ENCODE measurements around the gene SGCE. TPM values are rescaled to one million over a fixed set of nuclear protein-coding genes. Genes with fewer than 3 reads are reported as not detected.

SGCE gene
- total and polyA plus RNA-seq, 12 donors, result 32.2 to 230 (median 142) TPM

DNA sequence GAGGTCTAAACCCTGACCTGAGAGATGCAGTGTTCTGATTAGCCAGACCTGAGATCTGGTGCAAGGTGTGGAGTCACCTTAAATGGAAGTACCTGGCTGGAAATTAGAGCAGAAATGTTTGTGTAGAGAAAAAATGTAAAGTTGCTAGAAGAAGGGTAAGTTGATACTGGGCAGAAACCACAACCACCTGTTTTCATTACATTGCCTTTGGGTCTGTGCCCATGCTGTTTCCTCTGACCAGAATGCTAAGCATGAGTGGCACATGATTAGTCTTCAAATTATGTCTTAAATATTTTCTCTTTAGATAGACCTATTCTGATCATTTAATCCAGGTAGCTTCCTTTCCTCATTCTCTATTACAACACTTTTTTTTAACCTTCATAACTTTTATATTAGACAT, 77.3 kb downstream of the SGCE start:
- H3K27me3 ChIP-seq, result no peaks in the 10 kb centered on the region
- H3K36me3 ChIP-seq (replicated peaks in 1 of 2), result no peaks in the 10 kb centered on the region
- intact Hi-C loops (cut with DNase I), result no loop called here

DNA sequence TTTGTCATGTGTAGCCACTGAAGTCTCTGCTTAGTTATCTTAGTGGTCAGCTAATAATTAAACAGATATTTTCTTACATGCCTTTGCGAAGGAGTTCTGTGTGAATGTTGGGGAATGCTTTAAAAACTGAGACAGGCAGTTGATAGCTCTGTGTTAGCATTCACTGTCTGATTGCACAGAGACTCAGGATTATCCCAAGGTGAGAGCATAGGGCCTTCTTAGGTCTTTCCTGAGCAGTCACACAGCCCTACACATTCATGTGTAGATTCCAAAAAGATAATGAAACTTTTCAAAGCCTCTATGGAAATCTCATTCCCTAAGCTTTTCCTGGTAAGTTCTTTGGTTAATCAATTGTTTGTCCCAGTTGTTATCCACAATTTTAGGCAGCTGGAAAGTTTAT, 78.6 kb downstream of the SGCE start:
- intact Hi-C loops (cut with DNase I), result no loop called here
- no peak for DNase-seq
- peaks cover 0 to 12% (median 0%) of the 10 kb centered on the region in 3 donors for H3K9me3 ChIP-seq (replicated peaks in 1 of 3)
- H3K4me1 ChIP-seq (replicated peaks in 1 of 2), result no peaks in the 10 kb centered on the region
- no peaks in the 10 kb centered on the region for H3K27me3 ChIP-seq
- no peak overlapping the region for H3K4me3 ChIP-seq
- H3K36me3 ChIP-seq (replicated peaks in 1 of 2), result no peaks in the 10 kb centered on the region
- TF ChIP-seq, protein P1, sequence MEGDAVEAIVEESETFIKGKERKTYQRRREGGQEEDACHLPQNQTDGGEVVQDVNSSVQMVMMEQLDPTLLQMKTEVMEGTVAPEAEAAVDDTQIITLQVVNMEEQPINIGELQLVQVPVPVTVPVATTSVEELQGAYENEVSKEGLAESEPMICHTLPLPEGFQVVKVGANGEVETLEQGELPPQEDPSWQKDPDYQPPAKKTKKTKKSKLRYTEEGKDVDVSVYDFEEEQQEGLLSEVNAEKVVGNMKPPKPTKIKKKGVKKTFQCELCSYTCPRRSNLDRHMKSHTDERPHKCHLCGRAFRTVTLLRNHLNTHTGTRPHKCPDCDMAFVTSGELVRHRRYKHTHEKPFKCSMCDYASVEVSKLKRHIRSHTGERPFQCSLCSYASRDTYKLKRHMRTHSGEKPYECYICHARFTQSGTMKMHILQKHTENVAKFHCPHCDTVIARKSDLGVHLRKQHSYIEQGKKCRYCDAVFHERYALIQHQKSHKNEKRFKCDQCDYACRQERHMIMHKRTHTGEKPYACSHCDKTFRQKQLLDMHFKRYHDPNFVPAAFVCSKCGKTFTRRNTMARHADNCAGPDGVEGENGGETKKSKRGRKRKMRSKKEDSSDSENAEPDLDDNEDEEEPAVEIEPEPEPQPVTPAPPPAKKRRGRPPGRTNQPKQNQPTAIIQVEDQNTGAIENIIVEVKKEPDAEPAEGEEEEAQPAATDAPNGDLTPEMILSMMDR (IDR thresholded peaks at IDR 0.05), result no peak
- TF ChIP-seq POLR2A (IDR thresholded peaks at IDR 0.05), result no peak
- 94 to 100% (median 97%) methylated on average over 1 of the region's 1 CpG for WGBS, 4 donors
- H3K27ac ChIP-seq, result no peak overlapping the region

More for the DNA sequence above, 77.3 kb downstream of the SGCE start:
- Histone ChIP-seq H3K4me3 (no peak overlapping the region), H3K4me1 (replicated peaks in 1 of 2) (no peaks in the 10 kb centered on the region), H3K9me3 (replicated peaks in 1 of 3) (peaks cover 0 to 12% (median 0%) of the 10 kb centered on the region in 3 donors), H3K27ac (no peak overlapping the region)
- DNase-seq, result no peak
- TF ChIP-seq POLR2A (IDR thresholded peaks at IDR 0.05), result no peak
- TF ChIP-seq, protein P1 (IDR thresholded peaks at IDR 0.05), result no peak

DNA sequence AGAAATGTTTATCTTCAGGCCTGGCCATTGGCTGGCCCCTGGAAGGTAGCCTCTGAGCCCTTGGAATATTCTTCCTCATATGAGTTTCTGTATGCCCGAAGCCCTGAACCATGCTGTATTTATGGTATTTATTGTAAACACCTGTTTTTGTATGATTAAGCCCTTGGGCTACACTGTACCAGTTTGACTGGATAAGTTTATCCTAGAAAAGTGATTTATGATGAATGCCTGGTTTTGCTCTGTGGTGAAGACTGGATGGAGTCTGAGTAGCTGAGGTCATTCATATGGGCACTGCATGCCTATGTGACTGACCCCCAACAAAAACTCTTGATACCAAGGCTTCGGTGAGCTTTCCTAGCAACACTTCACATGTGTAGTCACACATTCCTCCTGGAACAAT, 79.6 kb downstream of the SGCE start:
- no peak overlapping the region for H3K27ac ChIP-seq
- WGBS, 4 donors, result 72 to 99% (median 95%) methylated on average over 2 of the region's 2 CpGs
- intact Hi-C loops (cut with DNase I), result no loop called here
- no peaks in the 10 kb centered on the region for H3K27me3 ChIP-seq
- peaks cover 0 to 12% (median 0%) of the 10 kb centered on the region in 3 donors for H3K9me3 ChIP-seq (replicated peaks in 1 of 3)
- H3K4me3 ChIP-seq, result no peak overlapping the region
- TF ChIP-seq, protein P1 (IDR thresholded peaks at IDR 0.05), result no peak
- TF ChIP-seq POLR2A (IDR thresholded peaks at IDR 0.05), result no peak
- no peaks in the 10 kb centered on the region for H3K4me1 ChIP-seq (replicated peaks in 1 of 2)
- DNase-seq, result no peak
- no peaks in the 10 kb centered on the region for H3K36me3 ChIP-seq (replicated peaks in 1 of 2)

DNA sequence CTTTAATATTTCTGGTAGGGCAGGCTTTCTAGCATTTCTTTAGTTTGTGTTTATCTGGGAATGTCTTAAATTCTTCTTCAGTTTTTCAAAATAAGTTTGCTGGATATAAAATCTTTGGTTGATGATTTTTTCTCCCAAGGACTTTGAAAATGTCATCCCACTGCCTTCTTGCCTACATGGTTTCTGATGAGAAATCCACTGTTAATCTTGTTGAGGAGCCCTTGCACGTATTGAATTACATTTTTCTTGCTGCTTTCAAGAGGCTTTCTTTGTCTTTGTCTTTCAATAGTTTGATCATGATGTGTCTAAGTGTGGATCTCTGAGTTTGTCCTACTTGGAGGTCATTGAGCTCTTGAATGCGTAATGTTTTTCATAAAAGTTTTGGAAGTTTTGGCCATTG, 80.3 kb downstream of the SGCE start:
- intact Hi-C loops (cut with DNase I), result no loop called here
- H3K27me3 ChIP-seq, result no peaks in the 10 kb centered on the region
- no peaks in the 10 kb centered on the region for H3K36me3 ChIP-seq (replicated peaks in 1 of 2)
- no peak overlapping the region for H3K27ac ChIP-seq
- H3K4me3 ChIP-seq, result no peak overlapping the region
- peaks cover 0 to 12% (median 0%) of the 10 kb centered on the region in 3 donors for H3K9me3 ChIP-seq (replicated peaks in 1 of 3)
- 95 to 97% (median 96%) methylated on average over 2 of the region's 2 CpGs for WGBS, 4 donors
- no peaks in the 10 kb centered on the region for H3K4me1 ChIP-seq (replicated peaks in 1 of 2)
- no peak for DNase-seq
- TF ChIP-seq POLR2A (IDR thresholded peaks at IDR 0.05), result no peak
- TF ChIP-seq, protein P1 (IDR thresholded peaks at IDR 0.05), result no peak
